HUES6 (cell line): ENCODE measurements around the gene COL18A1.

Experiments
- H3K27ac ChIP-seq: 2 replicates; pipeline ENCODE4 v1.7.0; 2013; ENCODE audit warnings: low read depth, mild to moderate bottlenecking, low read length, inconsistent platforms
- H3K27me3 ChIP-seq: 2 replicates; pipeline ENCODE4 v1.6.1; 2013; ENCODE audit warnings: low read length; ENCODE audit not compliant: control insufficient read depth, insufficient read depth
- H3K36me3 ChIP-seq: 2 replicates; pipeline ENCODE4 v1.6.1; 2013; ENCODE audit warnings: low read length; ENCODE audit not compliant: control insufficient read depth, insufficient read depth
- H3K4me1 ChIP-seq: 2 replicates; pipeline ENCODE4 v1.6.1; 2013; ENCODE audit warnings: low read length; ENCODE audit not compliant: control insufficient read depth, insufficient read depth
- H3K4me3 ChIP-seq: 2 replicates; pipeline ENCODE4 v1.5.1; 2013; ENCODE audit warnings: low read depth, low read length
- H3K9ac ChIP-seq: one replicate; pipeline ENCODE4 v1.6.1; 2013; ENCODE audit warnings: mild to moderate bottlenecking, low read length
- H3K9me3 ChIP-seq: 2 replicates; pipeline ENCODE4 v1.6.1; 2013; ENCODE audit warnings: low read depth, low read length; ENCODE audit not compliant: control insufficient read depth, insufficient read depth

COL18A1 gene

DNA sequence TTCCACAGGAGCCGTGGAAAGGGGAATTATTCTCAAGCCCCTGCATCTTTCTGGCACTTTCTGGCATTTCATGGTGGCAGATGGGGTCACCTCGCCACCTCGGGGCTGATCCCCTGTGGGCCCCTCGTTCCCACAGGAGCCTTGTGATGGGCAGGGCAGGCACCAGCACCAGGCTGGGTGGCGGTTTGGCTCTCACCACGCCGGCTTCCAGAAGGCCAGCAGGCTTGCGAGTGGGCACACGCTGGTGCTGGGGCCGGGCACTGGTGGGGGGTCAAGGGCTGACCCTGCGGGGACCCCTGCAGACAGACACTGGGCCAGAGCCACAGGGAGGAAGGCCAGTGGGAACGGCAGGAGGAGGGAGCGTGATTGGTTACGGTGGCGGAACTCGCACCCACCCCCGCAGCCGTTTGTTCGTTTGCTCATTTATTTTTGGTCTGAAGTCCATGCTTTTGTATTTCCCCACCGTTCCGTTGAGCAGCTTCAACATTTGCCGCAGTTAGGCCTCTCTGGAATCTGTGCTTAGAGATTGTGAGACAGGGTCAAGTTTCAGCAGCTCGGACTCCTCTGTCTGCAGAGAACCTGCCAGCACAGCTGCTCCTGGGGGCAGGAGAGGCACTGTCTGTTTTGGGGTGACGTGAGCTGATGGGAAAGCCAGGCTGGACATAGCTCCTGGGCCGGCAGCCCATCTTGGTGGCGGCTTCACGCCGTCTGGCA lies 5.3 kb downstream of the COL18A1 start:
- Histone ChIP-seq H3K4me1 (peaks cover 72% of the 10 kb centered on the region), H3K9me3 (no peaks in the 10 kb centered on the region), H3K4me3 (no peak overlapping the region), H3K27me3 (no peaks in the 10 kb centered on the region), H3K36me3 (peaks cover 30% of the 10 kb centered on the region), H3K27ac (0 out of 2 replicates have a peak overlapping the region, but pooled peaks have one; percentile 44), H3K9ac (peak overlapping the region; percentile 5)

DNA sequence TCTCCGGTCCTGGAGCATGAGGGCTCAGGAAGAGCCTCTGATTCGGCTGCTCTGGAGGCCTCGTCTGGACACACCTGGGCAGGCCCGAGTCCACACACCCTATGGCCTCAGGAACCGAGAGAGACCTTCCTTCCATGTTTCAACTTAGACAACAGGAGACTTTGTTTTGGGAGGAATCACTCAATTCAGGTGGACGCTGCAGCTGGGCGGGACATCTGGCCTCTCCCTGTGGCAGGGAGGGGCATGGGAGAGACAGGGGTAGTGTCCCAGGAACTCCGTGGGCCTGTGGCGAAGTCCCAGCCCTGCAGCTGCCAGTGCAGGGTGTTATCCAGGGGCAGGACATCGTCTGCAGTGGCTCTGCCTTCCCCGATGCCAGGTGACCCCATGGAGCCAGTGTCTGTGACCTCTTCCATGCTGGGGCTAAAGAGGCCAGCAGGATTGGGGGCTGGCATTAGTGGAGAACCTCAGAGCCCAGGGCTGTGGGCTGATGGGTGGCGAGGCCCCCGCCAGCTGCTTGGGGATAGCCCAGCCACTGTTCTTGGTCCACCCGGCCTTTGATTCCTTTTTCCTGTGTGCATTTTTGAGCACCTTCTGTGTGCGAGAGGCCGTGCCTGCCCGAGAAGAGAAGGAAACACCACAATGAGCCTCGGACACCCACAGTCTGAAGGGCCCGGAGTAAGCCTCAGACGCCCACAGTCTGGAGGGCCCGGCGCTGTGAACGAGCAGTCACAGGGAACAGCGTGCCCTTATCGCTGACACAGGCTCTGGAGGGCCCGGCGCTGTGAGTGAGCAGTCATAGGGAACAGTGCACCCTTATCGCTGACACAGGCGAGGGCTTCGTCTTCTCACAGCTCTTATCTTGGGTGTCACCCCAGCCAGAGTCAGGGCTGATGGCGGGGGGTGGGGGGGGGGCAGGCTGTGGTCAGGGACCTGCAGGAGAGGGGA lies 6.2 kb downstream of the COL18A1 start:
- H3K27me3 ChIP-seq, result no peaks in the 10 kb centered on the region
- H3K9me3 ChIP-seq, result no peaks in the 10 kb centered on the region
- H3K9ac ChIP-seq, result no peak overlapping the region
- peaks cover 30% of the 10 kb centered on the region for H3K36me3 ChIP-seq
- H3K27ac ChIP-seq, result 0 out of 2 replicates have a peak overlapping the region, but pooled peaks have one; percentile 44
- H3K4me3 ChIP-seq, result no peak overlapping the region
- H3K4me1 ChIP-seq, result peaks cover 79% of the 10 kb centered on the region

DNA sequence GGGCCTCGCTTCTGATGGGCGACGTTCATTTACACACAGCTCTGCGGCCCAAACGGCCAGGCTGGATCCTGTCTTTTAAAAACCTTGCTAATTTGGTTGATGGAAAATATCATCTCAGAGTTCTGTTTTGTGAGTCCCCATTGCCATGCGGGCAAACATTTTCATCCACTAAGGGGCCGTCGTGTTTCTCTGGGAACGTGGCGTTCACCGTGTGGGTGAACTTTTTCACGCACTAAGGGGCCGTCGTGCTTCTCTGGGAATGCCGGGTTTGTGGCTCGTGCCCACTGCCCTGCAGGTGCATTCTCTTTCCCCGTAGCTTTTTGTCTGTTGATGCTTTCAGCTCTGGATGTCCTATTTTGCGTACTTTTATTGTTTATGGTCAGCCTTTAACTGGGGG lies 6.8 kb downstream of the COL18A1 start:
- Histone ChIP-seq H3K9me3 (no peaks in the 10 kb centered on the region), H3K9ac (no peak overlapping the region), H3K4me1 (peaks cover 86% of the 10 kb centered on the region), H3K27me3 (no peaks in the 10 kb centered on the region), H3K27ac (no peak overlapping the region), H3K4me3 (no peak overlapping the region), H3K36me3 (peaks cover 30% of the 10 kb centered on the region)

DNA sequence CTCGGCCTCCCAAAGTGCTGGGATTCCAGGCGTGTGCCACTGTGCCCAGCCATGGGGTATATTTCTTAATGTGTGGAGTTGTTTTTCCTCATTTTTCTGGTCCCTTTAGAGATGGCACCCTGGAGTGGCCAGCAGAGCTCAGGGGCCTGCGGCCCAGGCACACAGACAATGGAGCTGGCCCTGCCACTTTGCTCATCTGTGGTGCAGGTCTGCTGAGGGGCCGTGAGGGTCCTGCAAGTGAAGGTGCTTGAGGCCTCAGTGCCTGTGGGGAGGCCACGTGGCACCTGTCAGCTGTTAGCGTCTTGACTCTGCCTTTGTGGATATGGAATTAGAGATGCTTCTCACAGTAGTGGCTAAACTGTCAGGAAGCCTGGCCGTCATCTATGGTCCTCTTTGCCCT lies 7.5 kb downstream of the COL18A1 start:
- peak overlapping the region; percentile 5 for H3K9ac ChIP-seq
- H3K9me3 ChIP-seq, result no peaks in the 10 kb centered on the region
- no peak overlapping the region for H3K27ac ChIP-seq
- H3K27me3 ChIP-seq, result no peaks in the 10 kb centered on the region
- no peak overlapping the region for H3K4me3 ChIP-seq
- peaks cover 30% of the 10 kb centered on the region for H3K36me3 ChIP-seq
- peaks cover 86% of the 10 kb centered on the region for H3K4me1 ChIP-seq

DNA sequence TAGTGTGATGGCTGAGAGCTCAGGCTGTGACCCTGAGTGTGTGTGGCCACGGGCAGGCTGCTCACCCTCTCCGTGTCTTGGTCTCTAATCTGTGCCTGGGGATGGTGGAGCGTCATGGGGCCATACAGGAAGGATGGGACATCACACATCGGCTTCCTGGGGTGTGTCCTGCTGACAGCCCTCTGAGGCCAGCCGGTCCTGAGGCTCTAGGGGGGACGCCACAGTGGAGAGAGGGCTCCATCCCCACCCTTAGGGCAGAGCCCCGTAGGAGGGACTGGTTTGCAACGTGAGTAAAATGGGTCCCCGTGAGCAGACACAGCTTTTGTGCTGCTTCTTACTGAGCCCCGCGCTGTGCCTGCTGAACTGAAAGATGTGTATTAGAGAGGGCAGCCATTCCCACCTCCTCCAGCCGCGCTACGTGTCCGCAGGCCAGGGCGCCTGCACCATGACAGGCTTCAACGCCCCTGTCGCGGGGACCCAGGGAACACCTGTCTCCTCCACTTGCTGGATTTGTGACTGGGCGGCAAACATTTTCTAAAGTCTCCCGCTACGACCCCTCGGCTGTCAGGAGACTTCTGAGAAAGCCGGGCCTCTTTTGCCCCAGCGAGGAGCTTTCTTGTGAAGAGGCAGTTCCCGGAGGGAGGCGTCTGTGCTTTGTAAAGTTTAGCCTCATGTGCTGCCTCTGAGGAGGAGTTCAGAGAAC lies 8.1 kb downstream of the COL18A1 start:
- Histone ChIP-seq H3K4me1 (peaks cover 85% of the 10 kb centered on the region), H3K27me3 (no peaks in the 10 kb centered on the region), H3K4me3 (no peak overlapping the region; the same call in 1 of the 2 replicates), H3K9ac (peak overlapping the region; percentile 5), H3K27ac (peak overlapping the region; percentile 60), H3K9me3 (no peaks in the 10 kb centered on the region), H3K36me3 (peaks cover 28% of the 10 kb centered on the region)

DNA sequence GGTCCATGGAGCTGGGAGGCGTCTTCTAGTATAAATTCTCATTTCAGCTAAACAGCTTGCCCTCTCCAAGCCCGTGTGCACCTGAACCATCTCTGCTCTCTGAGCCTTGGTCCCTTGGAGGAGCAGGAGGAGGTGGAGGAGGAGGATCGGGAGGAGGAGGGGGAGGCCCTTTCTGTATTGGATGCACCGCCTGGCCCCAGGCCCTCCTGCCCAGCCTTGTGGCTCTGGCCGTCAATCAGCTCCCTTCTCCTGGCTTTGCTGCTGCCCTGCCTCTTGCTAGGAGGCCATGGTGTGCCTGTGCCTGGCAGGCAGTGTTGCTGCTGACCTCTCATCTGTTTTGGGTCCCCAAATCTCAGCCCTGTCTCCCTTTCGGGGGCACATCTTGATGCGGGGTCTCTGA lies 9.0 kb downstream of the COL18A1 start:
- Histone ChIP-seq H3K36me3 (peaks cover 24% of the 10 kb centered on the region), H3K27me3 (no peaks in the 10 kb centered on the region), H3K27ac (no peak overlapping the region), H3K9ac (no peak overlapping the region), H3K9me3 (no peaks in the 10 kb centered on the region), H3K4me1 (peaks cover 81% of the 10 kb centered on the region), H3K4me3 (no peak overlapping the region)

DNA sequence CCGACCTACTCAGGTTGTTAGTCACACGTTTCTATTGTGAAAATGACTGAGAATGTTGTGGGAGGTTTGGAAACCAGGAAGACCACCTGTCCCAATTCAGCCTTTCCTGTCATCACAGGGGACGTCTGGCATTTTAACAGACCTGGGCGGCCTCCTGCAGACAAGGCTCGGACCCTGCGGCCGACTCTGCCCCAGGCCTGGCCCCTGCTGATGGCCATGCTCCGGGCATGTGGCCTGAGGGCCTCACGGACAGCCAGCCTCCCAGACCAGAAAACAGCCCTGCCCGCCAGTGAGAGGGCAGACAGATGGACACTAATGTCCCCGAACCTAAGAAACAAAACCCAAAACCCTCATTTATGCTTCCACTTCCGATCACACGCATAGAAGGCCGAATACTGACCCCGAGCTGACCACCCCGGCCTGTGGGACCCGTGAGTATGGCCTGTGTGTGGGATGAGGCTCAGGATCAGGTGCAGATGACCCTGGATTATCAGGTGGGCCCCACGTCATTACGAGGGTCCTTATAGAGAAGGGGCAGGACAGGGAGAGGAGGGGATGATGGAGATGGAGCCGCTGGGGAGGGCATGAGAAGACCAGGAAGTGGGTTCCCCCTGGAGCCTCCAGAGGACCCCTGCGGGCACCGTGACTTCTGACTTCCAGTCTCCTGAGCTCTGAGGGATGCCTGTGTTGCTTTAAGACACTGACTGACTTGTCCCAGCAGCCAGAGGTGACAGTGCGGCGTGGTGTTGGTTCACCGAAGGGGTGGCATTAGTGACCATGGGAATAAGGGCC lies 9.6 kb downstream of the COL18A1 start:
- Histone ChIP-seq H3K4me3 (no peak overlapping the region), H3K4me1 (peaks cover 74% of the 10 kb centered on the region), H3K36me3 (peaks cover 24% of the 10 kb centered on the region), H3K9ac (no peak overlapping the region), H3K27me3 (no peaks in the 10 kb centered on the region), H3K9me3 (no peaks in the 10 kb centered on the region), H3K27ac (no peak overlapping the region)

DNA sequence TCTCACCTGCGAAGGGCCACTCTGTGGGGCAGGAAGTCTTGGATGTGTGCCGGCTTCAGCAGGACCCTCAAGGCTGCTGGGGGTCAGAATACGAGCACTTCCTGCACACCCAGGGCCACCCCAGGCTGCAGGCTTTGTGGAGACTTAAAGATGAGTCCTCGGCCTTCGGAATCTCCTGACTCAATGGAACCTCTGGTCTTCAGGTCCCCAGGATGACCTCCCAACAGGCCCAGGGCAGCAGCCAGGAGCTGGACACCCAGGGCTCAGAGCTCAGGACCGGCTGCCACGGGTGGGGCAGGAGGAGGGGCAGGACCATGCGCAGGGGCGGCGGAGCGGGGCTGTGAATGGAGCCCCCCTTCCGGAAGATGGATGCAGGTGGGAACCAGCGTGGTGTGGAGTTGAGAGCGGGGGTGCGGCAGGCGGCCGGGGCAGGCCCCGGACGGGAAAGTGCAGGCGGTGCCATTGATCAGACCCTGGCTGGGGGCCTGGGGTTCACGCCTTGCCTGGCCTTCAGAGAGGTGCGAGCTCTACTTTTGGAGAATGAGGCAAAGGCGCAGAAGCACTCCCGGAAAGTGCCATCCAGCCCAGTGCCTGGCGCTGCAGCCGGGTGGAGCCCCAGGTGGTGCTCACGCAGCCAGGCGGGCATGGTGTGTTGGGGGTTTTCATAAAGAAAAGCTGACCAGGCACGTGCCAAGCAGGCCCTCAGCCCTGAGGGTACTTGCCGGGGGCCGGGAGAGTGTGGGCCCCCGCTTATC lies 10.4 kb downstream of the COL18A1 start:
- no peaks in the 10 kb centered on the region for H3K27me3 ChIP-seq
- H3K36me3 ChIP-seq, result peaks cover 30% of the 10 kb centered on the region
- H3K4me3 ChIP-seq, result no peak overlapping the region
- H3K9me3 ChIP-seq, result no peaks in the 10 kb centered on the region
- no peak overlapping the region for H3K27ac ChIP-seq
- H3K9ac ChIP-seq, result no peak overlapping the region
- H3K4me1 ChIP-seq, result peaks cover 71% of the 10 kb centered on the region

DNA sequence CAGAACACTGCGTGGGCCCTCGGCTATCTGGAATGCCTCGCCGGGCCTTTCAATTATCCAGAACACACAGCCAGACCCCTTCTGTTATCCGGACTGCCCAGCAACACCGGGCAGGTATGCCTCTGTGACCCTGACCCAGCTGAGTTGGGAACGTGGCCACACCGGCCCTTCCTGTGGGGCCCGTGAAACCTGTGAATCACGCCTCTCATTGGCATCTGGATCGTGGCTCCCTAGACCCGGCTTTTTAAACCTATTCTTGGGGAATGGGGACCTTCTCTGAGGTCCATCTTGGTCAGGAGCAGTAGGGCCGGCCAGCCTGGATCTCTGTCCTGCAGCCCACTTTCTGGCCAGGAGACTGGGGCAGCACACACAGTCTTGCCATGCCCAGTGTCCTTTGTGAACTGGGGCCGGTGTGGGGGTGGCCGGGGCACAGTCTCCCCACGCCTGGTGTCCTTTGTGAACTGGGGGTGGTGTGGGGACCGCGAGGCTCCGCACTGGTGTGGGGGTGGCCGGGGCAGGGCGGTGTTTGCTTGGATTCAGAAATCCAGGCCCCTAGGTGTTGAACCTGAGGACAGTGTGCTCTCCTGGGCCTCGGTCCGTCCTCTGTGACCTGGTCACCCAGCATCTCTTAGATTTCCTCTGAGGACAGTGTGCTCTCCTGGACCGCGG lies 11.1 kb downstream of the COL18A1 start:
- Histone ChIP-seq H3K9ac (no peak overlapping the region), H3K9me3 (no peaks in the 10 kb centered on the region), H3K4me1 (peaks cover 67% of the 10 kb centered on the region), H3K36me3 (peaks cover 27% of the 10 kb centered on the region), H3K27me3 (no peaks in the 10 kb centered on the region), H3K4me3 (no peak overlapping the region), H3K27ac (no peak overlapping the region; the same call in 1 of the 2 replicates)
